OCI-LY1 (cell line): ENCODE results near the gene TMEM266.

Source experiments
- H2AFZ ChIP-seq: fragments of 200-600 bp; sonication (generic), shearing (Covaris generic); 2 replicates; pipeline ENCODE4 v1.6.0; 2014; ENCODE audit warnings: antibody characterized with exemption, mild to moderate bottlenecking, low read length
- H3F3A ChIP-seq: fragments of 200-600 bp; sonication (generic), shearing (Covaris generic); 2 replicates; pipeline ENCODE4 v1.6.0; 2014; ENCODE audit warnings: mild to moderate bottlenecking, antibody characterized with exemption, low read length, moderate library complexity; ENCODE audit not compliant: insufficient read depth
- H3K27ac ChIP-seq: fragments of 200-600 bp; sonication (generic); 2 replicates; pipeline ENCODE4 v1.5.1; 2014; ENCODE audit warnings: low read length, mixed run types, mild to moderate bottlenecking, low read depth; ENCODE audit not compliant: poor library complexity, severe bottlenecking
- H3K27me3 ChIP-seq: fragments of 200-600 bp; sonication (generic); 2 replicates; pipeline ENCODE4 v1.6.0; 2014; ENCODE audit warnings: antibody characterized with exemption, mild to moderate bottlenecking, low read length, moderate library complexity; ENCODE audit not compliant: insufficient read depth
- H3K36me3 ChIP-seq: fragments of 200-600 bp; sonication (generic); 2 replicates; pipeline ENCODE4 v1.6.1; 2014; ENCODE audit warnings: mild to moderate bottlenecking, antibody characterized with exemption, low read length, moderate library complexity, mixed read lengths; ENCODE audit not compliant: insufficient read depth
- H3K4me1 ChIP-seq: fragments of 200-600 bp; sonication (generic); 2 replicates; pipeline ENCODE4 v1.5.1; 2014; ENCODE audit warnings: mild to moderate bottlenecking, low read length, moderate library complexity; ENCODE audit not compliant: insufficient read depth, severe bottlenecking
- H3K4me2 ChIP-seq: fragments of 200-600 bp; sonication (generic), shearing (Covaris generic); 2 replicates; pipeline ENCODE4 v1.6.1; 2014; ENCODE audit warnings: low read length
- H3K4me3 ChIP-seq: fragments of 200-600 bp; sonication (generic); 2 replicates; pipeline ENCODE4 v1.5.1; 2014; ENCODE audit warnings: low read length, low read depth, mild to moderate bottlenecking, mixed read lengths; ENCODE audit not compliant: poor library complexity, severe bottlenecking
- H3K79me2 ChIP-seq: fragments of 200-600 bp; shearing (Covaris generic); 2 replicates; pipeline ENCODE4 v1.6.1; 2016; ENCODE audit warnings: mixed run types, low read length, mixed read lengths; ENCODE audit not compliant: insufficient read depth
- H3K9ac ChIP-seq: fragments of 200-600 bp; sonication (generic), shearing (Covaris generic); 2 replicates; pipeline ENCODE4 v1.6.1; 2014; ENCODE audit warnings: mild to moderate bottlenecking, low read length, mixed read lengths
- H3K9me2 ChIP-seq: fragments of 200-600 bp; sonication (generic), shearing (Covaris generic); 2 replicates; pipeline ENCODE4 v1.6.1; 2014; ENCODE audit warnings: low read depth, mild to moderate bottlenecking, low read length, mixed read lengths
- H3K9me3 ChIP-seq: fragments of 200-600 bp; shearing (Covaris generic); 2 replicates; pipeline ENCODE4 v1.6.1; 2014; ENCODE audit warnings: low read length, mixed read lengths
- H4K20me1 ChIP-seq: fragments of 200-600 bp; sonication (generic), shearing (Covaris generic); 2 replicates; pipeline ENCODE4 v1.6.0; 2016; ENCODE audit warnings: mild to moderate bottlenecking, low read length; ENCODE audit not compliant: insufficient read depth
- EZH2 ChIP-seq: fragments of 200-600 bp; sonication (generic), shearing (Covaris generic); IDR thresholded peaks from 2 replicates; pipeline ENCODE4 v1.8.0; 2017; ENCODE audit warnings: borderline replicate concordance, mixed run types, mild to moderate bottlenecking, antibody characterized with exemption, low read length, moderate library complexity, mixed read lengths
- TF ChIP-seq, protein P1 (sequence below): fragments of 200-600 bp; sonication (generic), shearing (Covaris generic); IDR thresholded peaks from 2 replicates; pipeline ENCODE4 v1.5.1; 2017; ENCODE audit warnings: mild to moderate bottlenecking, antibody characterized with exemption, low read length, moderate library complexity, mixed read lengths

The TMEM266 gene

GRCh38 chr15:76201536-76202255 is 141.9 kb downstream of the TMEM266 start:
- Histone ChIP-seq H3K9me2 (no peaks in the 10 kb centered on the region), H3K27ac (no peak overlapping the region), H3K27me3 (no peaks in the 10 kb centered on the region), H3K4me2 (no peak overlapping the region), H3F3A (no peaks in the 10 kb centered on the region), H3K79me2 (no peaks in the 10 kb centered on the region), H3K9me3 (no peaks in the 10 kb centered on the region), H3K36me3 (no peaks in the 10 kb centered on the region), H3K4me1 (no peaks in the 10 kb centered on the region), H4K20me1 (no peaks in the 10 kb centered on the region), H3K4me3 (no peak overlapping the region), H3K9ac (no peak overlapping the region), H2AFZ (no peak overlapping the region)
- no peak for TF ChIP-seq EZH2
- TF ChIP-seq, protein P1, sequence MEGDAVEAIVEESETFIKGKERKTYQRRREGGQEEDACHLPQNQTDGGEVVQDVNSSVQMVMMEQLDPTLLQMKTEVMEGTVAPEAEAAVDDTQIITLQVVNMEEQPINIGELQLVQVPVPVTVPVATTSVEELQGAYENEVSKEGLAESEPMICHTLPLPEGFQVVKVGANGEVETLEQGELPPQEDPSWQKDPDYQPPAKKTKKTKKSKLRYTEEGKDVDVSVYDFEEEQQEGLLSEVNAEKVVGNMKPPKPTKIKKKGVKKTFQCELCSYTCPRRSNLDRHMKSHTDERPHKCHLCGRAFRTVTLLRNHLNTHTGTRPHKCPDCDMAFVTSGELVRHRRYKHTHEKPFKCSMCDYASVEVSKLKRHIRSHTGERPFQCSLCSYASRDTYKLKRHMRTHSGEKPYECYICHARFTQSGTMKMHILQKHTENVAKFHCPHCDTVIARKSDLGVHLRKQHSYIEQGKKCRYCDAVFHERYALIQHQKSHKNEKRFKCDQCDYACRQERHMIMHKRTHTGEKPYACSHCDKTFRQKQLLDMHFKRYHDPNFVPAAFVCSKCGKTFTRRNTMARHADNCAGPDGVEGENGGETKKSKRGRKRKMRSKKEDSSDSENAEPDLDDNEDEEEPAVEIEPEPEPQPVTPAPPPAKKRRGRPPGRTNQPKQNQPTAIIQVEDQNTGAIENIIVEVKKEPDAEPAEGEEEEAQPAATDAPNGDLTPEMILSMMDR, result no peak

DNA sequence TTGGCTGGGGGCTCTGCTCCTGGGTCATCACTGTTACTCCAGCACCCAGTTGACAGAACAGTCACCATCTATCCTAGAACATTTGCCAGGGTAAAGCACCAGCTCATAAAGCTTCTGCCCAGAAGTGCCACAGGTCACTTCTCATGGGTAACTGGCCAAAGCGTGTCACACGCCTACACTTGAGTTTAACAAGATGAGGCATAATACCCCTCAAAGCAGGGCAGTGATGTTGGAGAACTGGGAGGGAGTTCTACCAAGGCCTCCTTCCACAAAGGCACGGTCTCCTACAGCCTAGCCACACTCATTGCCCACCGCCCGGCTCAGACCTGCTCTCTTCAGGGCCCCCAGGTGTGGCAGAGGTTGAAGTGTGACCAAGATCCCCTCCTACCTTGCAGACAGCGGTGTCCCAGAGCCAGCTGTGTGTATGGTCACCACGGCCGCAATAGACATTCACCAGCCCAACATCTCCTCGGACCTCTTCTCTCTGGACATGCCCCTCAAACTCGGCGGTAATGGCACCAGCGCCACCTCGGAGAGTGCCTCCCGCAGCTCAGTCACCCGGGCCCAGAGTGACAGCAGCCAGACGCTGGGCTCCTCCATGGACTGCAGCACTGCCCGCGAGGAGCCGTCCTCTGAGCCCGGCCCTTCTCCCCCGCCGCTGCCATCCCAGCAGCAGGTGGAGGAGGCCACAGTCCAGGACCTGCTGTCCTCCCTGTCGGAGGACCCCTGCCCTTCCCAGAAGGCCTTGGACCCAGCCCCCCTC is 143.7 kb downstream of the TMEM266 start:
- no peaks in the 10 kb centered on the region for H3K27me3 ChIP-seq
- H3K4me1 ChIP-seq, result no peaks in the 10 kb centered on the region
- no peak overlapping the region for H2AFZ ChIP-seq
- TF ChIP-seq, protein P1, result no peak
- no peak for TF ChIP-seq EZH2
- H3K4me3 ChIP-seq, result no peak overlapping the region
- no peak overlapping the region for H3K27ac ChIP-seq
- H3K4me2 ChIP-seq, result no peak overlapping the region
- H3K9me3 ChIP-seq, result no peaks in the 10 kb centered on the region
- H3K9me2 ChIP-seq, result no peaks in the 10 kb centered on the region
- H3F3A ChIP-seq, result no peaks in the 10 kb centered on the region
- H3K9ac ChIP-seq, result no peak overlapping the region
- H3K36me3 ChIP-seq, result peaks cover 10% of the 10 kb centered on the region; the same call in 1 of the 2 replicates
- H3K79me2 ChIP-seq, result no peaks in the 10 kb centered on the region
- H4K20me1 ChIP-seq, result no peaks in the 10 kb centered on the region

DNA sequence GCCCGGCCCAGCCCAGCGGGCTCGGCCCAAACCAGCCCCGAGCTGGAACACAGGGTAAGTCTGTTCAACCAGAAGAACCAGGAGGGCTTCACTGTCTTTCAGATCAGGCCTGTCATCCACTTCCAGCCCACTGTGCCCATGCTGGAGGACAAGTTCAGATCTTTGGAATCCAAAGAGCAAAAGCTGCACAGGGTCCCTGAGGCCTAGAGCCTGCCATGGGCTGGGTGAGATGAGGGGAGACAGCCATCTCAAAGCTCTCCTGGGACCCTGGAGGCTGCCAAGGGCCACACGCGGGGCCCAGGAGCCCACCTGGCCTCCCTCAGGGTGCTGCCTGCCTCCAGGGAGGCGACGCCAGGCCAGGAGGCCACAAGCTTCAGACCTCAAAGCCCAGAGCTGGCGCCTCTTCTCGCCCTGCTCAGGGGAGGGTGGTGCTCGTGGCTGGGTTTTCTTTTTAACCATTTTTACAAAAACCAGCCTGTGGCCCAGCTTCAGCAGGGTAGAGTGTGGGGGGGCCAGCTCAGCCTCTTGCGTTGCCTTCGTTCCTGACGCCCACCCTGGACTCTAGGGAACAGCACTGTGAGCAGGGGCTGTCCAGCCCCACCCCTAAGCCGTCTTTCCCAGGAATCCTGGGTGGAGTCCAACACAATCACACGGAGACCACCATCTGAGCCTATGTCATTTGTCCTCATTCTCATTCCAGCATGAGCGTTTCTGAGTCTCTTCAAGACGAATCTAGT is 144.5 kb downstream of the TMEM266 start:
- Histone ChIP-seq H3K9me3 (no peaks in the 10 kb centered on the region), H2AFZ (no peak overlapping the region), H3K4me2 (no peak overlapping the region), H3K9ac (no peak overlapping the region), H3K36me3 (peaks cover 10% of the 10 kb centered on the region; the same call in 1 of the 2 replicates), H4K20me1 (no peaks in the 10 kb centered on the region), H3K4me1 (no peaks in the 10 kb centered on the region), H3F3A (no peaks in the 10 kb centered on the region), H3K79me2 (no peaks in the 10 kb centered on the region), H3K4me3 (no peak overlapping the region), H3K27me3 (no peaks in the 10 kb centered on the region), H3K9me2 (no peaks in the 10 kb centered on the region), H3K27ac (no peak overlapping the region)
- TF ChIP-seq, protein P1, result no peak
- no peak for TF ChIP-seq EZH2
